NCI-H1694 treated with DMSO at 0.1 percent for 48 hours (cell line): ENCODE data around the gene RSRP1.
"Not testable (repeated sequence)": the region's sequence is repeated elsewhere in the genome, so short reads cannot be mapped to it uniquely, and the experiment has no call there.

Experiments used
- DNase-seq: peaks from one replicate; lab custom pipeline; 2025; lab: John Stamatoyannopoulos, UW

The RSRP1 gene

GRCh38 chr1:25256578-25256965 lies 9.3 kb upstream of the RSRP1 start:
- DNase-seq = no peak

- DNase-seq = no peak
Measured at GRCh38 chr1:25255706-25256577, 8.7 kb upstream of the RSRP1 start.

GRCh38 chr1:25253911-25254310 lies 6.7 kb upstream of the RSRP1 start:
- DNase-seq = no peak

GRCh38 chr1:25247829-25248754 lies 838 bp upstream of the RSRP1 start:
- DNase-seq = no peak

GRCh38 chr1:25246600-25247023 lies 642 bp downstream of the RSRP1 start:
- DNase-seq = no peak

- no peak for DNase-seq
Measured at GRCh38 chr1:25245809-25246599, 1.2 kb downstream of the RSRP1 start.

- no peak for DNase-seq
Measured at GRCh38 chr1:25245393-25245792, 1.9 kb downstream of the RSRP1 start.

GRCh38 chr1:25243907-25244306 lies 3.3 kb downstream of the RSRP1 start:
- no peak for DNase-seq

GRCh38 chr1:25239681-25240541 lies 7.3 kb downstream of the RSRP1 start:
- DNase-seq = no peak

- DNase-seq = no peak
Measured at GRCh38 chr1:25238046-25238445, 9.2 kb downstream of the RSRP1 start.

GRCh38 chr1:25236261-25236660 lies 11.0 kb downstream of the RSRP1 start:
- not testable (repeated sequence) for DNase-seq

- not testable (repeated sequence) for DNase-seq
Measured at GRCh38 chr1:25235411-25235810, 11.8 kb downstream of the RSRP1 start.

- no peak for DNase-seq
Measured at GRCh38 chr1:25232866-25233784, 14.1 kb downstream of the RSRP1 start.

GRCh38 chr1:25232027-25232865 lies 15.0 kb downstream of the RSRP1 start, which contains the start of gene SYF2:
SYF2 (minus strand) TSS chr1:25232502; CDS start chr1:25232467, 35 bp downstream.
- peak; percentile 91 for DNase-seq

GRCh38 chr1:25223471-25223870 lies 23.8 kb downstream of the RSRP1 start:
- DNase-seq = no peak

GRCh38 chr1:25222606-25223005 lies 24.6 kb downstream of the RSRP1 start:
- no peak for DNase-seq

- no peak for DNase-seq
Measured at GRCh38 chr1:25220666-25221065, 26.6 kb downstream of the RSRP1 start.

GRCh38 chr1:25219661-25220251 lies 27.5 kb downstream of the RSRP1 start:
- no peak for DNase-seq
